Endodermal cell (in vitro differentiated cells): ENCODE data around the gene RASL10A. TPM values are rescaled to one million over a fixed set of nuclear protein-coding genes. Genes with fewer than 3 reads are reported as not detected.

Experiments used
- DNase-seq: peaks from one replicate; pipeline ENCODE4 v3.0.0-alpha.2; 2017
- H3K27ac ChIP-seq: 2 replicates; pipeline ENCODE4 v1.5.1; 2013; ENCODE audit warnings: mild to moderate bottlenecking, low read depth, low read length, moderate library complexity
- H3K27me3 ChIP-seq: 2 replicates; pipeline ENCODE4 v1.6.1; 2013; ENCODE audit warnings: mild to moderate bottlenecking, low read length, moderate library complexity; ENCODE audit not compliant: insufficient read depth, control insufficient read depth, poor library complexity, severe bottlenecking
- H3K36me3 ChIP-seq: 2 replicates; pipeline ENCODE4 v1.7.0; 2013; ENCODE audit warnings: mild to moderate bottlenecking, low read length, moderate library complexity; ENCODE audit not compliant: control insufficient read depth, insufficient read depth
- H3K4me1 ChIP-seq: one replicate; pipeline ENCODE4 v1.7.0; 2013; ENCODE audit warnings: low read length; ENCODE audit not compliant: control insufficient read depth, insufficient read depth
- H3K4me3 ChIP-seq: 2 replicates; pipeline ENCODE4 v1.5.1; 2013; ENCODE audit warnings: mild to moderate bottlenecking, low read length, moderate library complexity
- H3K9ac ChIP-seq: 2 replicates; pipeline ENCODE4 v1.6.1; 2013; ENCODE audit warnings: mild to moderate bottlenecking, low read length, moderate library complexity; ENCODE audit not compliant: poor library complexity, severe bottlenecking; ENCODE audit errors: extremely low read depth
- H3K9me3 ChIP-seq: 2 replicates; pipeline ENCODE4 v1.6.1; 2013; ENCODE audit warnings: mild to moderate bottlenecking, low read length, moderate library complexity; ENCODE audit not compliant: control insufficient read depth
- H3K27ac Mint-ChIP-seq: 2 replicates; pipeline ENCODE4 v1.8.0; 2020; ENCODE audit warnings: mixed read lengths
- H3K27me3 Mint-ChIP-seq: 2 replicates; pipeline ENCODE4 v1.8.0; 2021; ENCODE audit warnings: mild to moderate bottlenecking, mixed read lengths; ENCODE audit not compliant: insufficient read depth
- H3K36me3 Mint-ChIP-seq: 2 replicates; pipeline ENCODE4 v1.8.0; 2020; ENCODE audit warnings: low read depth, mixed read lengths
- H3K4me1 Mint-ChIP-seq: 2 replicates; pipeline ENCODE4 v1.8.0; 2020; ENCODE audit warnings: mixed read lengths
- H3K4me3 Mint-ChIP-seq: 2 replicates; pipeline ENCODE4 v1.8.0; 2020; ENCODE audit warnings: mild to moderate bottlenecking, moderate library complexity, mixed read lengths
- H3K9me3 Mint-ChIP-seq: 2 replicates; pipeline ENCODE4 v1.8.0; 2020; ENCODE audit warnings: mild to moderate bottlenecking, mixed read lengths
- CTCF ChIP-seq: fragments of 200-600 bp; sonication (generic); conservative IDR thresholded peaks from 2 replicates; pipeline ENCODE4 v1.5.0; 2021; ENCODE audit warnings: antibody characterized with exemption, mild to moderate bottlenecking
- WGBS, 2 experiments: methylation state at CpG; one replicate each; pipeline versions ENCODE4 v1.1.5 to v1.1.7; 2013; ENCODE audit warnings: missing lambda C conversion rate in 2 of 2, mixed read lengths in 1 of 2; ENCODE audit not compliant: insufficient coverage in 1 of 2, insufficient read length in 1 of 2; 5-methylcytosine and 5-hydroxymethylcytosine counted together
- total RNA-seq, 2 donors: library from RNA; stranded (reverse); fragmentation: NEBNext Ultra II Directional in 1 of 2; extraction: Animal tissue kit (Norgen Biotek cat#: 25700) in 1 of 2; gene quantifications; 2 replicates in 1 of 2; 3 replicates in 1 of 2; pipeline ENCODE4 v1.2.1, GENCODE V29; 2021

The RASL10A gene
- total RNA-seq, 2 donors from 2014 or later = 1.3 TPM

- H3K9me3 Mint-ChIP-seq = peaks cover 10% of the 10 kb centered on the region
- Histone ChIP-seq H3K4me1 (no peaks in the 10 kb centered on the region), H3K4me3 (no peak overlapping the region), H3K27me3 (peaks cover 38% of the 10 kb centered on the region), H3K9me3 (no peaks in the 10 kb centered on the region), H3K27ac (no peak overlapping the region), H3K9ac (no peak overlapping the region), H3K36me3 (no peaks in the 10 kb centered on the region)
- peaks cover 11% of the 10 kb centered on the region for H3K36me3 Mint-ChIP-seq
- no peak for TF ChIP-seq CTCF
- WGBS, 2 experiments = 80 to 81% methylated on average over 12 to 18 of the region's 18 CpGs
- peaks cover 47% of the 10 kb centered on the region for H3K27me3 Mint-ChIP-seq
- H3K4me3 Mint-ChIP-seq = peak overlapping the region; percentile 37
- peaks cover 9% of the 10 kb centered on the region for H3K4me1 Mint-ChIP-seq
- DNase-seq = no peak
- no peak overlapping the region for H3K27ac Mint-ChIP-seq
Observed at GRCh38 chr22:29316141-29316828, 788 bp upstream of the RASL10A start.

GRCh38 chr22:29314537-29315285 is 786 bp downstream of the RASL10A start:
- Histone ChIP-seq H3K27ac (no peak overlapping the region), H3K36me3 (no peaks in the 10 kb centered on the region), H3K4me1 (no peaks in the 10 kb centered on the region), H3K9me3 (no peaks in the 10 kb centered on the region), H3K27me3 (peaks cover 38% of the 10 kb centered on the region), H3K9ac (peak overlapping the region; percentile 23), H3K4me3 (peak overlapping the region; percentile 55)
- Mint-ChIP-seq H3K4me1 (peaks cover 9% of the 10 kb centered on the region), H3K27me3 (peaks cover 47% of the 10 kb centered on the region), H3K9me3 (peaks cover 10% of the 10 kb centered on the region), H3K36me3 (peaks cover 11% of the 10 kb centered on the region), H3K4me3 (peak overlapping the region; percentile 49), H3K27ac (no peak overlapping the region)
- TF ChIP-seq CTCF = no peak
- WGBS, 2 experiments = 6 to 7% methylated on average over 14 to 69 of the region's 69 CpGs
- DNase-seq = peak; percentile 76

GRCh38 chr22:29313576-29314466 is 1.7 kb downstream of the RASL10A start:
- peak overlapping the region; percentile 23 for H3K9ac ChIP-seq
- peaks cover 47% of the 10 kb centered on the region for H3K27me3 Mint-ChIP-seq

More at GRCh38 chr22:29313576-29314466, 1.7 kb downstream of the RASL10A start:
- no peaks in the 10 kb centered on the region for H3K9me3 ChIP-seq
- Mint-ChIP-seq H3K4me3 (peak overlapping the region; percentile 49), H3K9me3 (peaks cover 10% of the 10 kb centered on the region), H3K4me1 (peaks cover 13% of the 10 kb centered on the region), H3K27ac (no peak overlapping the region), H3K36me3 (peaks cover 11% of the 10 kb centered on the region)
- DNase-seq = no peak
- 77% methylated on average over 46 to 51 of the region's 51 CpGs for WGBS, 2 experiments
- H3K4me3 ChIP-seq = peak overlapping the region; percentile 55
- H3K27me3 ChIP-seq = peaks cover 38% of the 10 kb centered on the region
- no peaks in the 10 kb centered on the region for H3K36me3 ChIP-seq
- no peak overlapping the region for H3K27ac ChIP-seq
- peaks cover 5% of the 10 kb centered on the region for H3K4me1 ChIP-seq
- TF ChIP-seq CTCF = no peak
